ENCODE measurements around the gene ZNF324. TPM values are rescaled to one million over a fixed set of nuclear protein-coding genes. Genes with fewer than 3 reads are reported as not detected.
A peak's percentile ranks its signal among the peaks of the same experiment; 100 is the strongest.

Gene ZNF324
- total and polyA plus RNA-seq, 9 of the 15 experiments (the other 6 are each of a cell fraction or from before 2014, with no cell fraction given): 0.92 to 16.4 (median 5.3) TPM

GRCh38 chr19:58451358-58452101 lies 15.3 kb upstream of the ZNF324 start, which contains the start of gene ZNF324B:
TSS of gene ZNF324B (plus strand) at chr19:58451622. CDS start at chr19:58453702, 2,080 bp downstream.
- peak; percentile 93 to 98 (median 95) for DNase-seq (ENCODE audit: extremely low read depth in 1 of 4, low spot score in 3 of 4)
- Histone ChIP-seq H3K9ac (ENCODE audit: insufficient read depth in 1 of 2, low read depth in 2 of 2, low read length in 2 of 2) (peak within 1 kb of the TSS; percentile 64 to 96; a peak in 3 of 4 replicates), H3K9me3 (replicated peaks; ENCODE audit: control insufficient read depth, insufficient read depth, low read depth, low read length) (peaks cover 15% of the 10 kb centered on the region), H3K4me1 (replicated peaks in 1 of 2; ENCODE audit: control insufficient read depth in 2 of 2, insufficient read depth in 2 of 2, low read length in 2 of 2) (peaks cover 4 to 15% of the 10 kb centered on the region in 2 experiments; a peak in 4 of 5 replicates), H3K4me3 (peak within 1 kb of the TSS; percentile 84), H4K20me1 (replicated peaks; ENCODE audit: control insufficient read depth, insufficient read depth, low read length) (no peaks in the 10 kb centered on the region), H3K36me3 (ENCODE audit: control insufficient read depth, insufficient read depth, low read length) (peaks cover 21% of the 10 kb centered on the region; the same call in 1 of the 3 replicates), H2AFZ (ENCODE audit: low read depth, low read length) (peak within 1 kb of the TSS; percentile 93), H3K27me3 (ENCODE audit: control insufficient read depth in 2 of 2, insufficient read depth in 2 of 2, low read length in 2 of 2) (no peaks in the 10 kb centered on the region), H3K4me2 (ENCODE audit: insufficient read depth, low read length) (peak within 1 kb of the TSS; percentile 90), H3K27ac (ENCODE audit: extremely low read depth, low read depth, low read length) (peak within 1 kb of the TSS; percentile 64), H3K9me1 (ENCODE audit: control insufficient read depth, insufficient read depth, low read length) (no peaks in the 10 kb centered on the region), H3K79me2 (ENCODE audit: control insufficient read depth, insufficient read depth, low read length) (peaks cover 8% of the 10 kb centered on the region; the same call in 2 of the 3 replicates)
- ATAC-seq: peak; percentile 99
- peak; percentile 99 for FAIRE-seq
- in situ Hi-C loops (cut with MboI): no loop called here
- no TSS peak for BruUV-seq (replicated peaks)
- WGBS (ENCODE audit: insufficient coverage, low coverage, missing lambda C conversion rate): under 1% methylated on average over 55 of the region's 79 CpGs
- intact Hi-C loops (cut with micrococcal nuclease): no loop called here
- CTCF ChIA-PET (ENCODE audit: low intra/inter-chr PET ratio): no interaction called here
- POLR2A ChIA-PET: interaction anchor here (0.5 to 1.2 kb wide), 8 partner anchors 9 to 173 kb away, joined by 3 to 6 read pairs (median 4); partner anchors contain the start of genes ZNF324 and ZNF8
- TF ChIP-seq FOXP4 (CRISPR knock-in tag; IDR thresholded peaks at IDR 0.05; ENCODE audit: borderline replicate concordance) (peak; percentile 38; the same call in 1 of the 2 replicates), SRSF7 (optimal IDR thresholded peaks at IDR 0.05; ENCODE audit: low read depth, low read length) (no peak), POLR2AphosphoS2 (IDR thresholded peaks at IDR 0.05; ENCODE audit: low read length) (no peak), MBD2 (IDR thresholded peaks at IDR 0.05; ENCODE audit: borderline replicate concordance, low read depth) (peak; percentile 93), JUND (IDR thresholded peaks at IDR 0.05; ENCODE audit: borderline replicate concordance, low read depth, low read length) (peak; percentile 14; the same call in 1 of the 2 replicates), JUND (tag; IDR thresholded peaks at IDR 0.05; ENCODE audit: borderline replicate concordance, low read depth, low read length) (no peak; the same call in 2 of the 3 replicates), HDAC1 (IDR thresholded peaks at IDR 0.05) (peak in 1 of 2 experiments; percentile 95; a peak in 2 of 4 replicates), BMI1 (IDR thresholded peaks at IDR 0.05; ENCODE audit: low read length) (peak; percentile 93), NRF1 (conservative IDR thresholded peaks at IDR 0.05 in 1 of 2, IDR thresholded peaks at IDR 0.05 in 1 of 2) (peak; percentile 92 to 94), CXXC5 (CRISPR knock-in tag; IDR thresholded peaks at IDR 0.05) (peak; percentile 58), NEUROD1 (IDR thresholded peaks at IDR 0.05; ENCODE audit: borderline replicate concordance, low read depth, low read length, partially characterized antibody) (peak; percentile 73), HSF4 (CRISPR knock-in tag; IDR thresholded peaks at IDR 0.05; ENCODE audit: borderline replicate concordance) (no peak), NR3C1 (CRISPR knock-in tag; IDR thresholded peaks at IDR 0.05) (0 out of 2 replicates have a peak, but pooled peaks have one; percentile 59), MXI1 (IDR thresholded peaks at IDR 0.05; ENCODE audit: low read depth, low read length) (peak; percentile 87), E2F3 (CRISPR knock-in tag; IDR thresholded peaks at IDR 0.05) (peak; percentile 81), CSDE1 (IDR thresholded peaks at IDR 0.05) (peak in 1 of 2 experiments; percentile 94; a peak in 2 of 4 replicates), PHF8 (IDR thresholded peaks at IDR 0.05; ENCODE audit: borderline replicate concordance, low read length) (peak; percentile 67; the same call in 1 of the 2 replicates), ZNF75A (CRISPR knock-in tag; IDR thresholded peaks at IDR 0.05) (no peak)
- TF ChIP-seq, protein P1, sequence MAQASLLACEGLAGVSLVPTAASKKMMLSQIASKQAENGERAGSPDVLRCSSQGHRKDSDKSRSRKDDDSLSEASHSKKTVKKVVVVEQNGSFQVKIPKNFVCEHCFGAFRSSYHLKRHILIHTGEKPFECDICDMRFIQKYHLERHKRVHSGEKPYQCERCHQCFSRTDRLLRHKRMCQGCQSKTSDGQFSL (CRISPR knock-in tag; IDR thresholded peaks at IDR 0.05): peak; percentile 54; the same call in 1 of the 2 replicates
- TF ChIP-seq, protein P1 (tag; IDR thresholded peaks at IDR 0.05): no peak

Measured in K562 (cell line).